Fibroblast of gingiva (primary cell): Measurements from ENCODE around the gene ZMYM4.
"Not testable (repeated sequence)": the region's sequence is repeated elsewhere in the genome, so short reads cannot be mapped to it uniquely, and the experiment has no call there.

Experiments used
- DNase-seq: peaks from one replicate; pipeline ENCODE4 v3.0.0-alpha.2; 2011; ENCODE audit warnings: low read depth

Gene ZMYM4

GRCh38 chr1:35454176-35454575 is 185.7 kb downstream of the ZMYM4 start:
- no peak for DNase-seq

- DNase-seq: peak; percentile 79
Observed at GRCh38 chr1:35454616-35455015, 186.1 kb downstream of the ZMYM4 start.

DNA sequence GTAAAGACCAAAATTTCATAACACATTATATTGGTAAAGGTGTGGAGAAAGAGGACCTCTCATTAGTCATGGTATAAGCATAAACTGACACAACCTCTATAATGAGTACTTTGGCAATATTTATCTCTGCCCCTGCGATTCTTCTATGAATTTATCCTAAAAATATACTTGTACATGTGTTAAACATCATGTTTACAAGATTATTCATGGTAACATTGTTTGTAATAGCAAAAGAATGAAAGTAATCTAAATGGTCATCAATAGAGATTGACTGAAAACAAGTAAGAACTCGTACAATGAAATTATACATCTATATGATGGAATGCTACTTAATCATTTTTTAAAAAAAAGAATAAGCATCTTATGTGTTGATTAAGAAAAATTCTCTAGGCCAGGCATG is 192.3 kb downstream of the ZMYM4 start:
- DNase-seq: no peak

DNA sequence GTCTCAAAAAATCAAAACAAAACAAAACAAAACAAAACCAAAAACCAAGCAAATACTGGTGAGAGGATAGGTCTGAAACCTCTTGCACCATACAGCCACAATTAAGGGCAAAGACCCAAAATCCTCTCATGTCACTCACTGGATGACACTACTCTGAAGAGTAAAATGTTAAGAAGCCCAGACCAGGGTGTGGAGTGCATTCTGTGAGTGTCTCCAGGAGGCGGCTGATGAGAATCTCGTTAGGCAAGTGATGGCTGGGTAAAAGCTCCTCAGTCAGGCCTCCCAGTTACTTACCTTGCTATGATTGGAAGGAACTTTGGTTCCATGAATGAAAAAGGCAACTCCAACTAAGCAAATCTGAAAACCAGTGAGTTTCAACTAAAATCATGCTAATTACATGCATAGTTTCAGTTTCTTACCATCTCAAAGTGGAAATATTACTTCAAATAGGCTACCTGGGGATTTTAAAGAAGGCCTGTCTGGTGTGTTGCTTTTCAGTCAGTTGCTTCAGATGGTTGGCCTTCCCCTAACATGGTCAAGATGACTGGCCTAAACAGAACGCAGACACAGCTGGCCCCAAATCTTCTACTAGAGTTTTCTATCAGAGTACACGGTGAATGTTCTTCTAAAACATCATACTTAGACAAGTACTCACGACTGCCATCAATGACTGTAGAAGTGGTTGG is 193.6 kb downstream of the ZMYM4 start:
- DNase-seq: no peak

- peak; percentile 31 for DNase-seq
Observed at GRCh38 chr1:35463232-35463631, 194.7 kb downstream of the ZMYM4 start.

DNA sequence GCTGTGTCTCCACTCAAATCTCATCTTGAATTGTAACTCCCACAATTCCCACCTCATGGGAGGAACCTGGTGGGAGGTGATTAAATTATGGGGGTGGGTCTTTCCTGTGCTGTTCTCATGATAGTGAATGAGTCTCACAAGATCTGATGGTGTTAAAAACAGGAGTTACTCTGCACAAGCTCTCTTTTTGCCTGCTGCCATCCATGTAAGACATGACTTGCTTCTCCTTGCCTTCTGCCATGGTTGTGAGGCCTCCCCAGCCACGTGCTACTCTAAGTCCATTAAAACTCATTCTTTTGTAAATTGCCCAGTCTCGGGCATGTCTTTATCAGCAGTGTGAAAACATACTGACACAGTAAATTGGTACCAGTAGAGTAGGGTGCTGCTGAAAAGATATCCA is 195.2 kb downstream of the ZMYM4 start:
- DNase-seq: not testable (repeated sequence)

GRCh38 chr1:35466120-35466519 is 197.6 kb downstream of the ZMYM4 start:
- no peak for DNase-seq

- no peak for DNase-seq
Observed at GRCh38 chr1:35470977-35471613, 202.6 kb downstream of the ZMYM4 start.
